ENCODE measurements around the gene NR2C1.

DNA sequence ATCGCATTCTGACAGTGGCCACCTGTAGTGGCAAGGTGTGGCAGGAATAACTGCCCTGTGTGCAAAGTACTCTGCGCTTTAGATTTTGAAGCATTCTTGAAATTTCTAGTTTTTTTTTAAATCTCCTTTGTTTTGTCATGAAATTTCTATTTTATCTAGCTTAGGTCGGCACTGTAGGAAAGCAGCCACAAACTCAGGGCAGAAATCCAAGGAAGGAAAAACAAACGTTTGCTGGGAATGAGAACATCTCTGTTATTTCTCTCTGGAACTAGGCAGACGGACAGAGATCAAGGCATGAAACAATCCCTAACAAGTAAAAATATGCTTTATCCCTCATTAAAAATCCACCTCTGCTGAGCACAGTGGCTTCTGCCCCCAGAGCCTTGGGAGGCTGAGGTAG lies 1.3 kb upstream of the NR2C1 start:
- TF ChIP-seq, protein P1, sequence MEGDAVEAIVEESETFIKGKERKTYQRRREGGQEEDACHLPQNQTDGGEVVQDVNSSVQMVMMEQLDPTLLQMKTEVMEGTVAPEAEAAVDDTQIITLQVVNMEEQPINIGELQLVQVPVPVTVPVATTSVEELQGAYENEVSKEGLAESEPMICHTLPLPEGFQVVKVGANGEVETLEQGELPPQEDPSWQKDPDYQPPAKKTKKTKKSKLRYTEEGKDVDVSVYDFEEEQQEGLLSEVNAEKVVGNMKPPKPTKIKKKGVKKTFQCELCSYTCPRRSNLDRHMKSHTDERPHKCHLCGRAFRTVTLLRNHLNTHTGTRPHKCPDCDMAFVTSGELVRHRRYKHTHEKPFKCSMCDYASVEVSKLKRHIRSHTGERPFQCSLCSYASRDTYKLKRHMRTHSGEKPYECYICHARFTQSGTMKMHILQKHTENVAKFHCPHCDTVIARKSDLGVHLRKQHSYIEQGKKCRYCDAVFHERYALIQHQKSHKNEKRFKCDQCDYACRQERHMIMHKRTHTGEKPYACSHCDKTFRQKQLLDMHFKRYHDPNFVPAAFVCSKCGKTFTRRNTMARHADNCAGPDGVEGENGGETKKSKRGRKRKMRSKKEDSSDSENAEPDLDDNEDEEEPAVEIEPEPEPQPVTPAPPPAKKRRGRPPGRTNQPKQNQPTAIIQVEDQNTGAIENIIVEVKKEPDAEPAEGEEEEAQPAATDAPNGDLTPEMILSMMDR (IDR thresholded peaks at IDR 0.05) = no peak
- TF ChIP-seq POLR2A (IDR thresholded peaks at IDR 0.05) = no peak
